IMR-90 (cell line): ENCODE data around the gene CTNNA2. TPM values are rescaled to one million over a fixed set of nuclear protein-coding genes. Genes with fewer than 3 reads are reported as not detected.

ENCODE experiments used
- ATAC-seq: fragments of 200-7000 bp; cut with Tn5 transposase; 2 replicates; pipeline ENCODE4 v1.9.1; 2020; ENCODE audit warnings: low read depth, mild to moderate bottlenecking, moderate library complexity
- Bru-seq: library from RNA; stranded (reverse); fragments of 400-500 nt; gene quantifications from one replicate; lab custom pipeline; 2021; lab: Mats Ljungman, UMichigan
- BruChase-seq, 2 experiments: library from RNA; stranded (reverse); fragments of 400-500 nt; gene quantifications; one replicate each; lab custom pipeline; 2021; lab: Mats Ljungman, UMichigan
- BruUV-seq: library from RNA; stranded (reverse); fragments of 400-500 nt; replicated peaks from 2 replicates; lab custom pipeline; 2021; lab: Mats Ljungman, UMichigan
- CTCF ChIA-PET: fragments of 300-600 bp; formaldehyde crosslinking; extraction: SDS; loops from one replicate; lab custom pipeline; 2021; ENCODE audit warnings: antibody characterized with exemption; lab: Yijun Ruan, JAX
- POLR2A ChIA-PET: fragments of 300-600 bp; sonication (Branson Sonifier 250); formaldehyde crosslinking; loops from one replicate; lab custom pipeline; 2022; ENCODE audit warnings: antibody characterized with exemption; ENCODE audit not compliant: unreplicated experiment; lab: Charles Lee
- DNase-seq: peaks from one replicate; pipeline ENCODE4 v3.0.0; 2013
- H2AFZ ChIP-seq: replicated peaks from 2 replicates; pipeline ENCODE3; 2013; ENCODE audit warnings: low read length, mild to moderate bottlenecking; ENCODE audit not compliant: poor library complexity
- H2AK5ac ChIP-seq: 2 replicates; pipeline ENCODE4 v1.6.1; 2013; ENCODE audit warnings: low read depth, low read length, inconsistent platforms
- H2AK9ac ChIP-seq: replicated peaks from 2 replicates; pipeline ENCODE3; 2013; ENCODE audit warnings: mild to moderate bottlenecking, low read depth, low read length, moderate library complexity; ENCODE audit not compliant: poor library complexity
- H2BK120ac ChIP-seq: 2 replicates; pipeline ENCODE4 v1.6.1; 2013; ENCODE audit warnings: low read depth, low read length, inconsistent platforms
- H2BK15ac ChIP-seq: 3 replicates; pipeline ENCODE4 v1.6.1; 2013; ENCODE audit warnings: low read depth, low read length, inconsistent platforms
- H2BK20ac ChIP-seq: 2 replicates; pipeline ENCODE4 v1.6.1; 2013; ENCODE audit warnings: low read depth, mild to moderate bottlenecking, inconsistent platforms, low read length, moderate library complexity
- H2BK5ac ChIP-seq: 2 replicates; pipeline ENCODE4 v1.6.1; 2013; ENCODE audit warnings: mild to moderate bottlenecking, low read depth, low read length, inconsistent platforms; ENCODE audit not compliant: poor library complexity, severe bottlenecking
- H3K14ac ChIP-seq: replicated peaks from 2 replicates; pipeline ENCODE4 v1.6.1; 2013; ENCODE audit warnings: low read depth, low read length, inconsistent platforms
- H3K18ac ChIP-seq: 2 replicates; pipeline ENCODE4 v1.6.1; 2013; ENCODE audit warnings: low read depth, low read length, control low read depth
- H3K23ac ChIP-seq: 2 replicates; pipeline ENCODE4 v1.6.1; 2013; ENCODE audit warnings: low read depth, low read length, inconsistent platforms
- H3K27ac ChIP-seq: 2 replicates; pipeline ENCODE4 v1.5.1; 2013; ENCODE audit warnings: mild to moderate bottlenecking, control low read depth, low read length; ENCODE audit not compliant: insufficient read depth
- H3K27me3 ChIP-seq: 2 replicates; pipeline ENCODE4 v1.6.1; 2013; ENCODE audit warnings: low read length; ENCODE audit not compliant: control insufficient read depth, insufficient read depth
- H3K36me3 ChIP-seq: 2 replicates; pipeline ENCODE4 v1.6.1; 2013; ENCODE audit warnings: low read length, mixed read lengths; ENCODE audit not compliant: control insufficient read depth, insufficient read depth
- H3K4ac ChIP-seq: 2 replicates; pipeline ENCODE4 v1.6.1; 2013; ENCODE audit warnings: low read depth, low read length, inconsistent platforms
- H3K4me1 ChIP-seq: 2 replicates; pipeline ENCODE4 v1.6.1; 2013; ENCODE audit warnings: low read length, mixed read lengths; ENCODE audit not compliant: control insufficient read depth, insufficient read depth
- H3K4me2 ChIP-seq: 2 replicates; pipeline ENCODE4 v1.6.1; 2013; ENCODE audit warnings: low read depth, mild to moderate bottlenecking, control low read depth, low read length, moderate library complexity
- H3K4me3 ChIP-seq: 2 replicates; pipeline ENCODE4 v1.5.1; 2013; ENCODE audit warnings: low read depth, mild to moderate bottlenecking, control low read depth, low read length, moderate library complexity; ENCODE audit not compliant: insufficient read depth
- H3K56ac ChIP-seq: 2 replicates; pipeline ENCODE4 v1.6.1; 2013; ENCODE audit warnings: low read length, inconsistent platforms; ENCODE audit not compliant: insufficient read depth; ENCODE audit errors: extremely low read depth
- H3K79me1 ChIP-seq, 2 experiments: 2 replicates each; pipeline ENCODE4 v1.6.1; 2013; ENCODE audit warnings: low read length in 2 of 2, inconsistent platforms in 1 of 2, low read depth in 1 of 2
- H3K9ac ChIP-seq: 2 replicates; pipeline ENCODE4 v1.6.1; 2013; ENCODE audit warnings: low read depth, low read length, control low read depth
- H3K9me1 ChIP-seq: 2 replicates; pipeline ENCODE4 v1.6.1; 2013; ENCODE audit warnings: low read length, inconsistent platforms; ENCODE audit not compliant: insufficient read depth
- H3K9me3 ChIP-seq: 2 replicates; pipeline ENCODE4 v1.6.1; 2013; ENCODE audit warnings: low read length; ENCODE audit not compliant: control insufficient read depth, insufficient read depth
- H4K20me1 ChIP-seq: 2 replicates; pipeline ENCODE4 v1.6.1; 2013; ENCODE audit warnings: low read length, inconsistent platforms; ENCODE audit not compliant: insufficient read depth
- H4K5ac ChIP-seq: 2 replicates; pipeline ENCODE4 v1.6.1; 2013; ENCODE audit warnings: mild to moderate bottlenecking, low read depth, low read length, control low read depth
- H4K8ac ChIP-seq, 2 experiments: 2 replicates each; pipeline ENCODE4 v1.6.1; 2013; ENCODE audit warnings: low read depth in 2 of 2, low read length in 2 of 2, control low read depth in 1 of 2, inconsistent platforms in 1 of 2
- H4K91ac ChIP-seq: 2 replicates; pipeline ENCODE4 v1.6.1; 2013; ENCODE audit warnings: low read depth, low read length, inconsistent platforms; ENCODE audit not compliant: insufficient read depth
- CTCF ChIP-seq: conservative IDR thresholded peaks from 2 replicates; pipeline ENCODE4 v1.5.1; 2012; ENCODE audit warnings: mild to moderate bottlenecking, low read depth, low read length, improper control_type of control experiment
- NFE2L2 ChIP-seq: fragments of 150-350 bp; IDR thresholded peaks from 2 replicates; pipeline ENCODE4 v1.6.1; 2016; ENCODE audit warnings: low read depth, mild to moderate bottlenecking, low read length
- WGBS, 2 experiments: methylation state at CpG; one replicate each; pipeline versions ENCODE4 v1.1.5 to v1.1.7; 2013; ENCODE audit warnings: missing lambda C conversion rate in 2 of 2; ENCODE audit not compliant: insufficient read length in 1 of 2; ENCODE audit errors: extremely low coverage in 2 of 2; 5-methylcytosine and 5-hydroxymethylcytosine counted together
- dilution Hi-C: fragments of 300-500 bp; cut with HindIII; formaldehyde crosslinking; loops from one replicate; pipeline ENCODE4 v1.14.3; 2018; ENCODE audit warnings: low sequenced_read_pairs; ENCODE audit not compliant: unreplicated experiment
- in situ Hi-C: fragments of 300-500 bp; cut with MboI; formaldehyde crosslinking; loops from 3 replicates; pipeline ENCODE4 v1.14.3; 2019; ENCODE audit warnings: low sequenced_read_pairs, inconsistent platforms, mixed read lengths
- intact Hi-C: fragments of 100-400 bp; cut with micrococcal nuclease; formaldehyde crosslinking; loops from 2 replicates; pipeline ENCODE4 v1.10.0; 2022
- long read RNA-seq: library from polyadenylated mRNA; unstranded; transcript quantifications from one replicate; pipeline ENCODE4 v2.0.0, GENCODE V29; 2021; ENCODE audit not compliant: unreplicated experiment
- polyA plus RNA-seq, 3 experiments: library from polyadenylated mRNA; depleted of rRNA; stranded (reverse); fragments of >200 nt; gene quantifications; 2 replicates each; pipeline ENCODE4 v1.2.3, GENCODE V29; 2012; ENCODE audit warnings: low replicate concordance in 1 of 3
- total RNA-seq: library from RNA; depleted of rRNA; stranded (reverse); fragments of >200 nt; gene quantifications from 2 replicates; pipeline ENCODE4 v1.2.3, GENCODE V29; 2012; rRNA removed

CTNNA2 gene
- total RNA-seq (not detected in 2 replicates), polyA plus RNA-seq (2012; rRNA removed) (not detected in 2 replicates), Bru-seq, nascent RNA (percentile 6 among the genes with signal in this experiment), BruChase-seq, experiment 1, labeled RNA remaining after a 6-hour chase (percentile 8 among the genes with signal in this experiment), BruChase-seq, experiment 2, labeled RNA remaining after a 2-hour chase (percentile 11 among the genes with signal in this experiment)
- polyA plus RNA-seq (2012; cell fraction: cytosol; rRNA removed): not detected in 2 replicates
- not detected in 2 replicates for polyA plus RNA-seq (2012; cell fraction: nucleus; rRNA removed; ENCODE audit: low replicate concordance)
- long read RNA-seq: 0 reads

GRCh38 chr2:79512442-79513401 lies at the start of gene CTNNA2:
CTNNA2 (plus strand) TSS chr2:79513051.
- CTCF ChIA-PET: no interaction called here
- Histone ChIP-seq H3K14ac (no peak within 1 kb of the TSS), H4K8ac (no peak within 1 kb of the TSS), H3K4me3 (no peak within 1 kb of the TSS; the same call in 1 of the 2 replicates), H2BK20ac (no peak within 1 kb of the TSS), H3K27ac (no peak within 1 kb of the TSS), H4K5ac (no peak within 1 kb of the TSS), H3K23ac (no peak within 1 kb of the TSS), H2AK9ac (no peak within 1 kb of the TSS), H3K36me3 (no peaks in the 10 kb centered on the region), H3K4me1 (no peaks in the 10 kb centered on the region), H3K4ac (no peak within 1 kb of the TSS), H3K9me3 (no peaks in the 10 kb centered on the region), H2BK120ac (no peak within 1 kb of the TSS), H3K9ac (no peak within 1 kb of the TSS), H3K27me3 (no peaks in the 10 kb centered on the region), H2BK15ac (no peak within 1 kb of the TSS), H2AFZ (peak within 1 kb of the TSS; percentile 56), H4K91ac (no peak within 1 kb of the TSS), H3K4me2 (peak within 1 kb of the TSS; percentile 65; the same call in 1 of the 2 replicates), H4K20me1 (no peaks in the 10 kb centered on the region), H3K56ac (no peak within 1 kb of the TSS), H3K79me1 (no peaks in the 10 kb centered on the region), H2AK5ac (no peak within 1 kb of the TSS), H2BK5ac (no peak within 1 kb of the TSS), H3K18ac (no peak within 1 kb of the TSS), H3K9me1 (no peaks in the 10 kb centered on the region)
- in situ Hi-C loops (no loop called here), dilution Hi-C loops (no loop called here), intact Hi-C loops (no loop called here)
- 0 to 80% methylated on average over 1 to 8 of the region's 87 CpGs for WGBS, 2 experiments
- DNase-seq: no peak
- TF ChIP-seq NFE2L2: no peak
- TF ChIP-seq CTCF: 0 out of 2 replicates have a peak, but pooled peaks have one; percentile 27
- POLR2A ChIA-PET: no interaction called here
- peak; percentile 37; the same call in 1 of the 2 replicates for ATAC-seq
- no TSS peak for BruUV-seq
